Measurements from ENCODE around the gene GLP2R.

Gene GLP2R

GRCh38 chr17:9844153-9844552 is 18.4 kb downstream of the GLP2R start:
- no peak for TF ChIP-seq CTCF (IDR thresholded peaks at IDR 0.05; ENCODE audit: unreplicated experiment in 3 of 3)
- Mint-ChIP-seq H3K27me3 (ENCODE audit: low read depth) (no peaks in the 10 kb centered on the region), H3K27ac (no peak overlapping the region), H3K9me3 (no peaks in the 10 kb centered on the region), H3K4me3 (no peak overlapping the region), H3K36me3 (ENCODE audit: low read depth) (no peaks in the 10 kb centered on the region), H3K4me1 (peaks cover 16% of the 10 kb centered on the region)

- peak overlapping the region in 1 of 3 experiments; percentile 13 for H3K27ac Mint-ChIP-seq
- no peak overlapping the region for H3K4me3 Mint-ChIP-seq
- H3K27me3 Mint-ChIP-seq (ENCODE audit: low read depth): no peaks in the 10 kb centered on the region
- peaks cover 14% of the 10 kb centered on the region for H3K4me1 Mint-ChIP-seq
- no peaks in the 10 kb centered on the region for H3K9me3 Mint-ChIP-seq
- no peak for TF ChIP-seq CTCF (IDR thresholded peaks at IDR 0.05; ENCODE audit: unreplicated experiment in 3 of 3)
- H3K36me3 Mint-ChIP-seq (ENCODE audit: low read depth): no peaks in the 10 kb centered on the region
Observed at GRCh38 chr17:9845306-9845705, 19.6 kb downstream of the GLP2R start.

- no peaks in the 10 kb centered on the region for H3K4me1 Mint-ChIP-seq
- H3K4me3 Mint-ChIP-seq: no peak overlapping the region
- H3K36me3 Mint-ChIP-seq (ENCODE audit: low read depth): no peaks in the 10 kb centered on the region
- TF ChIP-seq CTCF (IDR thresholded peaks at IDR 0.05; ENCODE audit: unreplicated experiment in 3 of 3): no peak
- peaks cover 4% of the 10 kb centered on the region for H3K27me3 Mint-ChIP-seq (ENCODE audit: low read depth)
- H3K27ac Mint-ChIP-seq: no peak overlapping the region
- H3K9me3 Mint-ChIP-seq: peaks cover 6% of the 10 kb centered on the region
Observed at GRCh38 chr17:9850151-9850550, 24.4 kb downstream of the GLP2R start.

GRCh38 chr17:9854255-9854654 is 28.5 kb downstream of the GLP2R start:
- TF ChIP-seq CTCF (IDR thresholded peaks at IDR 0.05; ENCODE audit: unreplicated experiment in 3 of 3): no peak
- no peaks in the 10 kb centered on the region for H3K36me3 Mint-ChIP-seq (ENCODE audit: low read depth)
- peaks cover 20% of the 10 kb centered on the region for H3K9me3 Mint-ChIP-seq
- H3K4me1 Mint-ChIP-seq: no peaks in the 10 kb centered on the region
- H3K4me3 Mint-ChIP-seq: no peak overlapping the region
- H3K27ac Mint-ChIP-seq: no peak overlapping the region
- peaks cover 4% of the 10 kb centered on the region for H3K27me3 Mint-ChIP-seq (ENCODE audit: low read depth)

GRCh38 chr17:9855036-9855435 is 29.3 kb downstream of the GLP2R start:
- Mint-ChIP-seq H3K27ac (no peak overlapping the region), H3K4me1 (no peaks in the 10 kb centered on the region), H3K4me3 (no peak overlapping the region), H3K36me3 (ENCODE audit: low read depth) (no peaks in the 10 kb centered on the region), H3K27me3 (ENCODE audit: low read depth) (peaks cover 4% of the 10 kb centered on the region), H3K9me3 (peaks cover 23% of the 10 kb centered on the region)
- TF ChIP-seq CTCF (IDR thresholded peaks at IDR 0.05; ENCODE audit: unreplicated experiment in 3 of 3): no peak

GRCh38 chr17:9859781-9860180 is 34.1 kb downstream of the GLP2R start:
- no peaks in the 10 kb centered on the region for H3K36me3 Mint-ChIP-seq (ENCODE audit: low read depth)
- H3K27ac Mint-ChIP-seq: no peak overlapping the region
- H3K9me3 Mint-ChIP-seq: peaks cover 37% of the 10 kb centered on the region
- TF ChIP-seq CTCF (IDR thresholded peaks at IDR 0.05; ENCODE audit: unreplicated experiment in 3 of 3): no peak
- peaks cover 5% of the 10 kb centered on the region for H3K27me3 Mint-ChIP-seq (ENCODE audit: low read depth)
- H3K4me3 Mint-ChIP-seq: no peak overlapping the region
- no peaks in the 10 kb centered on the region for H3K4me1 Mint-ChIP-seq
